Stimulated activated CD8-positive, alpha-beta memory T cell treated with anti-CD3 and anti-CD28 coated beads, Interleukin-7, amount 100 ng/mL, for 24 hours (primary cell): Measurements from ENCODE around the gene CDKN1C.

Experiments used
- DNase-seq: peaks from one replicate; pipeline ENCODE4 v3.0.0-alpha.2; 2020; ENCODE audit warnings: low read depth

Gene CDKN1C

DNA sequence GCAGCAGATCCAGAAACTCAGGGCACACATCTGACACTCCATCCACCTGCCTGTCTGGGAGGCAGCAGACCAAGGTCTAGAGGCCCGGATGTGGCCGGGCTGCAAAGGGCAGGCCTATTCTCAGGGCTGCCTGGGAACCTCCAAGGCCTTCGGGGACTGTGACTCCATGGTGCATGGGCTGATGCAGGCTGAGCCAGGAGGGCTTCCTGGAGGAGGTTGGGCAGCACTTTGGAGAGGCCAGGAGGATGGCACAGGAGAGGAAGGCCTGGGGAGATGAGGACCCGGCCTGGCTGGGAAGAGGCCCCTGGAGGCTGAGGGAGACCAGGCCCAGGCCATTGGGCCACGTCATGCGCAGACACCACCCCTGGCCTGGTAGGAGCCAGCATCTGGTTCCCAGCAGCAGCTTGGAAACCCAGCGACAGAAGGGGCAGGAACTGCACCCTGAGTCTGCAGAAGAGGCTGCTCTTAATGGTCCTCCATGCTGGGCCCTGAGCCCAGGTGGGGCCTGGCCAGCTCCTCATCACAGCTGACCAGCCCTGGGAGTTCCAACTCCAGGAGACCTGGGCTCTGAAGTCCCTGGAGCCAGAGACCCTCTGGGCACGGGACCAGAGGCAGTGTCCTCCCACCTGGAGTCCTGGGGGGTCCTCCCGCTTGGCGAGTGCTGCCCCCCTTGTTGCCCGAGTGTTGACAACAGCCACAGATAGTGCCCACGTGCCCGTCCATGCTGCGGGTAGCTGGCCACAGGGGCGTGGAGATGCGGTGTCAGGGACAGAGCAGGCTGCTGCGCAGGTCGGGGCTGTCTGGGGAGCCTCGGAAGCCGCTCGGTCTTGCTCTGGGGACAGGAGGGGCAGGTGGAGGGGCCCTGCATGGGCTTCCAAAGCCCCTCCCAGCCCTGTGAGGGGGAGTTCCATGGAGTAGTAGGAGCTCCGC lies 38.1 kb upstream of the CDKN1C start:
- DNase-seq: no peak

GRCh38 chr11:2922655-2923054 lies 37.1 kb upstream of the CDKN1C start:
- no peak for DNase-seq

DNA sequence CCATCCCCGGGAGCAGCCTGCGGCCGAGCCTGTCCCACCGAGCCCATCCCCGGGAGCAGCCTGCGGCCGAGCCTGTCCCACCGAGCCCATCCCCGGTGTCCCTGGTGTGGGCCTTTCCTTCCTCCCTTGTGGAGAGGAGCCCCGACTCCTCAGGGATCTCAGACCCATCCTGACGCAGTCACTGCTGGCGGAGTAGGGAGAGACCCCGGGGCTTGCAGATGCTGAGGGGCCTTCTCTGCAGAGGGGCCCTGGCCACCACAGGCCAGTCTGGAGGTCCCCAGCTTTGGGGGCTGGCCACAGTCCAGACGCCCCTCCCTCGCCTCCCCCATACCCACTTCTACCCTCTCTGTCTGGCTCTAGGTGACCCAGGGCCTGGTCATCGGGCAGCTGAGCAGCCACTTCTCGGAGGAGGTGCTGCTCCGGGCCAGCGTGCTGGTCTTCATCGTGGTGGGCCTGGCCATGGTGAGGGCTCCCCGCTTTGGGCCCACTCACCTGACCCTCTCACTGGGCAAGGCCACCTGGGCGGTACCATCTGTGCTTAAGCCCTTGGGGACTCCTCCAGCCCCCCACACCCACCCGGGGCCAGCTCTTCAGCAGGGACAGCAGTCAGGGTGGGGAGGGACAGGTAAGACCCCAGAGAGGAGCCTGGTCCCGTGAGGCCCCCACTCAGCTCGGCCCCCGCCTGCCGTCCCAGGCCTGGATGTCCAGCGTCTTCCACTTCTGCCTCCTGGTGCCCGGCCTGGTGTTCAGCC lies 36.3 kb upstream of the CDKN1C start:
- DNase-seq: no peak

- no peak for DNase-seq
Measured at GRCh38 chr11:2921261-2921660, 35.7 kb upstream of the CDKN1C start.

GRCh38 chr11:2920343-2920742 lies 34.8 kb upstream of the CDKN1C start:
- no peak for DNase-seq

DNA sequence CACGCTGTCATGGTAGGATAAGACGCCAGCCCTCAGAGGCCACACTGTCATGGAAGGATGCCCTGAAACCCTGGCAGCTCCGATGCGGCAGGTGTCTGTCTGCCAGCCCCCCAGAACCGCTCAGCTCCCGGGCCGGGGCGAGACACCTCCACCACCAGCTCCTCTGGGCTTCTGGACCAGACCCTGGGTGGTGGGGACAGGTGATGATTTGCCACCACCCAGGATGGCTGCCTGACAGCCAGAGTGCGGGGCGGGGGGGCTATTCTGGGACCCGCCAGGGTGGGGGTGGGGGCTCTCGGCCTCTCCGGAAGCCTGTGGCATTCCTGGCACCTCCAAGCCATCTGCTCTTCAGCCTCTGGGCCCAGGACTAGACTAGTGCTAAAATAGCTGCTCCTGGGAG lies 34.3 kb upstream of the CDKN1C start:
- DNase-seq: no peak

DNA sequence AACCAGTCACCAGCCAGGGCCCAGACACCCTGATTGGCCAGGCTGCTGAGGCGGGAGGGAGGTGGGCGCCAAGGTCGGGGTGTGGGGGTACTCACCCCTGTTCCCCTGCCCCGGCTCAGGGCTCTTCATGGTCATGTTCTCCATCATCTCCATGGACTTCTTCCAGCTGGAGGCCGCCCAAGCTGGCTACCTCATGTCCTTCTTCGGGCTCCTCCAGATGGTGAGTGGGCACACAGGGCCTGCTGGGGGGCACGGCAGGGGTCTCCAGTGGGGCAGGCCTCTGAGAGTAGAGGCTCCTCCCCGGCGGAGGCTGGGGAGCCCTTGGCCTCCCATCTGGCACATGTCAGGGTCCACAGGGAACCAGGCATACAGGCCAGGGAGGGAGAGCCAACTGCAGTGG lies 33.6 kb upstream of the CDKN1C start:
- no peak for DNase-seq

GRCh38 chr11:2917842-2918490 lies 32.4 kb upstream of the CDKN1C start:
- DNase-seq: no peak

DNA sequence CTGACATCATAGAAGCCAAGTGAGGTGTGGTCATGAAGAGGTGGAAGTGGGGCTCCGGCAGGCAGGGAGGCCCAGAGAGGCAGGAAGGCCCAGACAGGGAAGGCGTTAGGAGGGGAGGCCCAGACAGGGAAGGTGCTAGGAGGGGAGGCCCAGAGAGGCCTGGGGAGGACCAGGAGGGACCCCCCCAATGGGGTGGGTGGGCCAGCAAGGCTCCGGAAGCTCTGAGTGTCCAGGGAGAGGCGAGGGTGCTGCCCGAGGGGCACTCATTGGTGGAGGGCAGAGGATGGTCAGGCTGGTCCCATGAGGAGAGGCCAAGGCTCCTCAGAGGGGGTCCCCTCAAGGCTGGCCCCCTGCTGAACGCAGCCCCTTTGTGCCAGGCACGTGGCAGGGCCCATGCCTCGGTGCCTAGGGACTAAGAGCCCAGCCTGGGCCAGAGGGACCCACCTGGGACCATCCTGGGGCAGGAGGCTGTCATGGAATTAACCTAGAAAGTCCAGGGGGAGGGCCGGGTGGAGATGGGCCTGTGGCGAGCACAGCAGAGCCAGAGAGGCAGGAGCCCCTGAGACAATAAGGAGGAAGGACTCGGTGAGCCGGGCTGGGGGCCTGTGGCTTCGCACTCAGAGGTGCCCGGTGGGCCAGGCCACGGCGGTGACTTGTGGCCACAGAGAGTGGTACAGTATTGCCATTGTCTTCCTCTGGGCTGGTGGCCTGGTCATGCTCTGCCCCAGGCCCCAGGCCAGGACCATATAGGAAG lies 31.5 kb upstream of the CDKN1C start:
- no peak for DNase-seq

GRCh38 chr11:2916114-2916891 lies 30.7 kb upstream of the CDKN1C start:
- DNase-seq: no peak

DNA sequence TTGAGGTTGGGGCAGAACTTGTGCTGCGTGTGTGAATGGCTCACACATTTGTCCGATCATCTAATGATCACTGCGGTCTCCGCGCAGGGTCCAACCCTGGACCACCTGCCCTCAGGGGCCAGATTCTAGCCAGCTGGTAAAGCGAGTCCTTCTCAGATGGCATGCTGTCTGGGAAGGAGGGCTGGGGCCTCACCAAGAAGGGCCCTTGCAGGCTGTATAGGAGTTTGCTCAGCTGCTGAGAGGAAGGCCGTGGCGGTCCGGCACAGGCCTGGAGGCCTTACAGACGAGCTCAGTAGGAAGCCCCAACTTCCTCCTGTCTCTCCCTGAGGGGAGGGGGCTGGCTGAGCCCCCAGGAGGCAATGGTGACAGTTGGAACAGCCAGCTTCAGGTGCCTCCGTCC lies 29.9 kb upstream of the CDKN1C start:
- DNase-seq: no peak

GRCh38 chr11:2914455-2915195 lies 29.1 kb upstream of the CDKN1C start:
- DNase-seq: no peak

GRCh38 chr11:2913776-2914175 lies 28.2 kb upstream of the CDKN1C start:
- no peak for DNase-seq

DNA sequence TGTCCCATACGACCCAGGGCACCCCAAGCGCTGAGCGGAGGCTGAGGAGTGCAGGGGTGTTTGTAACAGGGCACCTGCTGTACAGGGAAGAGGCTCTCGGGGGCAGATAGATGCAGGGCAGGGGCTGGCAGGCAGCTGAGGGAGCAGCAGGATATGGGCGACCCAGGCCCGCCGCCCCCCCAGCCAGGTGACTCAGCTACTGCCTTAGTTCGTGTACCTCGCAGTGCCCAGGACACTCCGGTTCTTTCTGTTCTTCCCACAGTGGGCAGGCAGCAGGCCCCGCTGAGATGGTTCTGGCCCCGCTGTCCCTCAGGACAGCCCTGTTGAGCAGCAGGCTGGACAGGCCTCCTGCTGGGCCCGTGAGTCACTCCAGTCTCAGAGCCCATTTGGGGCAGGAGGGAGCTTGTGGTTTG lies 27.4 kb upstream of the CDKN1C start:
- no peak for DNase-seq

DNA sequence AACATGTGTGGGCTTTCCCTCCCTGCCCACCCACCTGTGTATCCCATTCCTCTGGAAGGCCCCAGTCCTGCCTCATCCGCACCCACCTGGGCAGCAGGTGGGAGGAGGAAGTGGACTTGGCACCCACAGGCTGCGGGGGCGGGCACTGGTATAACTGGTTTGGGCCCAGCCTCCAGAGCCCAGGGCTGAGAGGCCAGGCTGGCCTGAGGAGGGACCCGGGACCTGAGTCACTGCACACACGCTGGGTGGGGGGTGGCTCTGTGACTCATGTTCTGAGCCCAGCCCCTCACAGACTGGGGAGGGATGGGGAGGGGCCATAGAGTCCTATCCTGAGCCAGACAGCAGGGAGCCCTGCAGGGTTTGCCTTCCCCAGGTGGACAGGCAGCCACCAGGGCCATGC lies 26.9 kb upstream of the CDKN1C start:
- no peak for DNase-seq

DNA sequence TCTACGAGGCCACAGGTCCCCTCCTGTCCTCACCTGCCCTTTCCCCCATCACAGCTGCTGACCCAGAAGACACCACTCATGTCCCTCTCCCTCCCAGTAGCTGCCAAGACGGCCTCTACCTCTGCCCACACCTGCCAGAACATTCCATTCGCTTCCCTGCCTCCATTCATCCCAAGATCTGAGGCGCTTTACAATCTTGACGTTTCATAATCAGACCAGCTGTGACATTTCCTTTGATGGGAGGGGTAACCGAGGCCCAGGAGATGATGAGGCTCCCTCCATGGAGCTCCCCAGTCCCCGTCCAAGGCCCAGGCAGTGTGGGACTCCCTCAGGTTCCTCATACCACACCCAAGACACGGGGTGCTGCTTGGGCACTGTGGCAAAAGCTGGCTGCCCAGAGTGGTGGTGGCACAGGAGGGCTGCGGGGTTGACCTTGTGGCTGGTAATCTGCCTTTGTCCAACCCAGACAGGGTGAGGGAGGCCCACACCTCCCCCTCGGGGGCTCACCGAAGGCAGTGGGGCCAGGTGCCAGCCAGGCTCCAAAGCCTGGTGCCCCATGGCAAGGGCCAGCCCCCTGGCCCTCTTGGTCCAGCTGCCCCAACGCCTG lies 26.3 kb upstream of the CDKN1C start:
- no peak for DNase-seq

DNA sequence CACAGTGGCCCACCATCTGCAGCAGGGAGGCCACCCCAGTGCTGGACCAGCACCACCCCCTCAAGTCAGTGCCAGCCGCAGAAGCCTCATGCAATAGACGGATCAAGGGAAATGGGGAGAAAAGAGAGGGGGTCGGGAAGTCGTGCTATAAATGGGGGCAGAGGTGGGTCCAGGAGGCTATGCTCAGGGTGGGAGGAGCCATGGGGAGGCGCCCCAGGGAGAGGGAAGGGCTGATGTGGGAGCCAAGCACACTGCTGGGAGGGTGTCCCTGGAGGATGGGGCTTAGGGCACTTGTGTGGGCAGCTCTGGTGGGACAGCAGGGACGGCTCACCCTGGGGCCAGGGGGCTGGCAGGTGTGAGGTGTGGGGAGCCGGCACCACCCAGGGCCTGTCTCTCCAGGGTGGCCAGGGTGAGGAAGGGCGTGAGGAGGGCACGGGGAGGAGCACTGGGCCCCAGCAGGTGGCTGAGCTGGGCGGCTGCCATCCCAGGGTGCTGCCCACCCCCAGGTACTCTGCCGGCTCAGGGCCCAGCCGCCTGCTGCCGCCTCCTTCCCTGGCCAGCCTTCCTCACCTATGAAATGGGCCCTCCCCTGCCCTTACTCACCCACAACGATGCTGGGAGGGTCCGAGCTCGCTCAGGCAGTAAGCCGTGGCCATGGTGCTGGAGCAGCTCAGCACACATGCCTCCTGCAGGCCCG lies 25.7 kb upstream of the CDKN1C start:
- no peak for DNase-seq

- DNase-seq: no peak
Measured at GRCh38 chr11:2910401-2910955, 24.9 kb upstream of the CDKN1C start.
